ENCODE data around the gene SH3RF3. TPM values are rescaled to one million over a fixed set of nuclear protein-coding genes. Genes with fewer than 3 reads are reported as not detected.

The SH3RF3 gene
- total RNA-seq, 2 donors from 2014 or later: 1.5 to 1.8 TPM

GRCh38 chr2:109344270-109344805 is 215.3 kb downstream of the SH3RF3 start:
- H3K36me3 ChIP-seq (ENCODE audit: control insufficient read depth, insufficient read depth, low read length): no peaks in the 10 kb centered on the region
- no peak for DNase-seq
- WGBS, 2 experiments (ENCODE audit: insufficient coverage in 1 of 2, insufficient read length in 1 of 2): 93 to 97% methylated on average over 9 of the region's 9 CpGs
- H3K27me3 Mint-ChIP-seq (ENCODE audit: insufficient read depth): no peaks in the 10 kb centered on the region
- peaks cover 8% of the 10 kb centered on the region for H3K9me3 ChIP-seq (ENCODE audit: control insufficient read depth, low read length)
- H3K4me3 ChIP-seq (ENCODE audit: low read length): no peak overlapping the region
- no peak overlapping the region for H3K4me3 Mint-ChIP-seq
- H3K27ac Mint-ChIP-seq: no peak overlapping the region
- no peaks in the 10 kb centered on the region for H3K4me1 Mint-ChIP-seq
- H3K9ac ChIP-seq (ENCODE audit: extremely low read depth, low read length, poor library complexity, severe bottlenecking): no peak overlapping the region
- TF ChIP-seq CTCF (conservative IDR thresholded peaks at IDR 0.05): no peak
- H3K36me3 Mint-ChIP-seq (ENCODE audit: low read depth): no peaks in the 10 kb centered on the region
- H3K27me3 ChIP-seq (ENCODE audit: control insufficient read depth, insufficient read depth, low read length, poor library complexity, severe bottlenecking): no peaks in the 10 kb centered on the region
- peaks cover 6% of the 10 kb centered on the region for H3K9me3 Mint-ChIP-seq
- H3K27ac ChIP-seq (ENCODE audit: low read depth, low read length): no peak overlapping the region
- H3K4me1 ChIP-seq (ENCODE audit: control insufficient read depth, insufficient read depth, low read length): no peaks in the 10 kb centered on the region

GRCh38 chr2:109345091-109345490 is 216.1 kb downstream of the SH3RF3 start:
- Mint-ChIP-seq H3K4me3 (no peak overlapping the region), H3K36me3 (ENCODE audit: low read depth) (no peaks in the 10 kb centered on the region), H3K27ac (no peak overlapping the region), H3K4me1 (no peaks in the 10 kb centered on the region), H3K27me3 (ENCODE audit: insufficient read depth) (no peaks in the 10 kb centered on the region), H3K9me3 (peaks cover under 1% of the 10 kb centered on the region)
- TF ChIP-seq CTCF (conservative IDR thresholded peaks at IDR 0.05): no peak
- DNase-seq: no peak
- Histone ChIP-seq H3K36me3 (ENCODE audit: control insufficient read depth, insufficient read depth, low read length) (no peaks in the 10 kb centered on the region), H3K9me3 (ENCODE audit: control insufficient read depth, low read length) (peaks cover 5% of the 10 kb centered on the region), H3K4me3 (ENCODE audit: low read length) (no peak overlapping the region), H3K27me3 (ENCODE audit: control insufficient read depth, insufficient read depth, low read length, poor library complexity, severe bottlenecking) (no peaks in the 10 kb centered on the region), H3K9ac (ENCODE audit: extremely low read depth, low read length, poor library complexity, severe bottlenecking) (no peak overlapping the region), H3K4me1 (ENCODE audit: control insufficient read depth, insufficient read depth, low read length) (no peaks in the 10 kb centered on the region), H3K27ac (ENCODE audit: low read depth, low read length) (no peak overlapping the region)
- WGBS, 2 experiments (ENCODE audit: insufficient coverage in 1 of 2, insufficient read length in 1 of 2): 86 to 92% methylated on average over 7 to 10 of the region's 10 CpGs

- no peak for DNase-seq
- Mint-ChIP-seq H3K4me1 (no peaks in the 10 kb centered on the region), H3K4me3 (no peak overlapping the region), H3K27ac (no peak overlapping the region), H3K27me3 (ENCODE audit: insufficient read depth) (no peaks in the 10 kb centered on the region), H3K9me3 (no peaks in the 10 kb centered on the region), H3K36me3 (ENCODE audit: low read depth) (no peaks in the 10 kb centered on the region)
- TF ChIP-seq CTCF (conservative IDR thresholded peaks at IDR 0.05): no peak
- no peak overlapping the region for H3K4me3 ChIP-seq (ENCODE audit: low read length)
- H3K27ac ChIP-seq (ENCODE audit: low read depth, low read length): no peak overlapping the region
- H3K9ac ChIP-seq (ENCODE audit: extremely low read depth, low read length, poor library complexity, severe bottlenecking): no peak overlapping the region
- no peaks in the 10 kb centered on the region for H3K4me1 ChIP-seq (ENCODE audit: control insufficient read depth, insufficient read depth, low read length)
- WGBS, 2 experiments (ENCODE audit: insufficient coverage in 1 of 2, insufficient read length in 1 of 2): 90 to 95% methylated on average over 10 to 13 of the region's 13 CpGs
- no peaks in the 10 kb centered on the region for H3K9me3 ChIP-seq (ENCODE audit: control insufficient read depth, low read length)
- no peaks in the 10 kb centered on the region for H3K27me3 ChIP-seq (ENCODE audit: control insufficient read depth, insufficient read depth, low read length, poor library complexity, severe bottlenecking)
- no peaks in the 10 kb centered on the region for H3K36me3 ChIP-seq (ENCODE audit: control insufficient read depth, insufficient read depth, low read length)
Measured at GRCh38 chr2:109345653-109346480, 216.9 kb downstream of the SH3RF3 start.
